NCI-H2227 treated with DMSO at 0.1 percent for 48 hours (cell line): ENCODE data around the gene ADM.
A peak's percentile ranks its signal among the peaks of the same experiment; 100 is the strongest.

Experiments
- DNase-seq: peaks from one replicate; lab custom pipeline; 2025; lab: John Stamatoyannopoulos, UW

Gene ADM

GRCh38 chr11:10291801-10292638 is 12.9 kb upstream of the ADM start:
- DNase-seq, result no peak

GRCh38 chr11:10293423-10294289 is 11.2 kb upstream of the ADM start, which contains the start of gene SBF2:
Gene SBF2, minus strand, starts transcription at chr11:10294219. Its CDS starts 150 bp downstream, at chr11:10294069.
- DNase-seq, result peak; percentile 73

DNA sequence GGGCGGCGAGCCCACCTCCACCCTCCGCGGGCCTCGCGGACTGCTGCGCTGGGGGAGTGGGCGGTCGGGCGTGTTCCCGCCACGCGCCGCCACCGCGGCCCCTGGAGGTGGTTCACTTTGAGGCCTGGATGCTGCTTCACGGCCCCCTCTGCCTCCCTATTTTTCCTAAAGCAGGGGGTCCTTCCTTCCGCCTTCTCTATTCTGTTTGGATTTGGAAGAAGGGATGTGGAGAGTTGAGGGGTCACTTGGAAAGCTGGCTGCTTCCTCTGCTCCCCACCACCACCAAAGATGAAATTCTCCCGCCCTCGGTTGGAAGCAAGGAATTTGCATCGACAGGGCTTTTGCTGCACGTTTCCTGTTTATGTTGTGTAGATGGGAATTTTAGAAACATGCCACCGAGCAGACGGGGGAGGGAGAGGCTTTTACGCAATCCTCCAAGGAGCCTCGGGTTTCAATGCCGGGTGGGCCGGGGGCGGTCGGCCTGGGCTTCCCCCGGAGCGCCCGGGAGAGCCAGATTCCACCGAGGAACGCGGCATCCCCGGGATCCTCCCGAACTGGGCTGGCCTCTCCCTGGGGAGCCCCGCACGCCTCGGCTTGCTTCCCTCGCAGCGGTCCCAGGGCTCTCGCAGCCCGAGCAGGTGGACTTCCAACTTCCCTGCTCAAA is 10.5 kb upstream of the ADM start:
- no peak for DNase-seq

GRCh38 chr11:10295064-10295901 is 9.6 kb upstream of the ADM start:
- DNase-seq, result no peak

DNA sequence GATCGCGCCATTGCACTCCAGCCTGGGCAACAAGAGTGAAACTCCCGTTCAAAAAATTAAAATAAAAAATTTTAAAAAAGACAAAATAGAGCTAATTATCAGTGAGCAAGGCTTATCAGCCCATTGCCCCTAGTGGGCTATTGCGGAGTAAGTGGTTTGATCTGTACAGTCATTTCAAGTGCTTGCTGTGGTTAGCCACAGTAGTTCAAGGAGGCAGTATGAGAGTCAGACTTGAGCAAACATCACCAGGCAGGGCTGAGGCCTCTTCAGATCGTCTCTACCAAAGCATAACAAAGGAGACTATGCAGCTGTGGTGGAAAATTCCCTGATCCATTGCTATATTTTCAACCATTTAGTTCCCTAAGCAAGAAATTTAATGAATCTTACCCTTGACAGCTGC is 6.5 kb upstream of the ADM start:
- DNase-seq, result no peak

DNA sequence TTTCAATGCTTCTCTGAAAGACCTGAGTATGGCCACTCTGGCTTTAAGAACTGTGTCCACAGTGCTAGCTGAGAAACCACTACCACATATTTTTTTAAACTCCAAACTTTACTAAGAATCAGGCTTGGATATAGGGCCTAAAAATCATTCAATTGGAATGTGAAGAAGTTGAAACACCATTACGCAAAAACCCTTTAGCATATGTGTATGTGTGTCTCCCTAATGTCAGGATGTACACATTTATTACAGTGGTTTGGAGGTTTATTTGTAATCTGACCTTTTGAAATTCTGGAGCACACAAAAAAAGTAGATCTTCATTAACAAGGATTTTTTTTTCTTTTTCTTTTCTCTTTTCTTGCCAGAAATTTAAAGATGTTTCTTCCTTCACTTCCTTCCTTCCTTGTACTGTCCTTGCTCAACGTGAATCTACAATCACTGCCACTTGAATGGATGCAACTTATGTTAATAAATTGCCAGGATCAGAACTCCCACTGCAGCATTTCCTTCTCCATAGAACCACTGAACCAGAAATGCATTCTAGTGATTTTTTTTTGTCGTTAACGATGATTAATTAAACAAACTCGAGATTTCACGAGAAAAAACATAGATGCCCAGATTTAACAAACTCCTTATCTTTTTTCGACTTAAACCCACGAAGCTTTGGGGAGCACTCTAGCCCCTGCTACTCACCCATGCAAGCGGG is 3.1 kb upstream of the ADM start:
- DNase-seq, result no peak

GRCh38 chr11:10302359-10302743 is 2.5 kb upstream of the ADM start:
- DNase-seq, result no peak

GRCh38 chr11:10302744-10303557 is 1.9 kb upstream of the ADM start:
- peak; percentile 23 for DNase-seq

- no peak for DNase-seq
Measured at GRCh38 chr11:10303558-10304363, 1.1 kb upstream of the ADM start.

DNA sequence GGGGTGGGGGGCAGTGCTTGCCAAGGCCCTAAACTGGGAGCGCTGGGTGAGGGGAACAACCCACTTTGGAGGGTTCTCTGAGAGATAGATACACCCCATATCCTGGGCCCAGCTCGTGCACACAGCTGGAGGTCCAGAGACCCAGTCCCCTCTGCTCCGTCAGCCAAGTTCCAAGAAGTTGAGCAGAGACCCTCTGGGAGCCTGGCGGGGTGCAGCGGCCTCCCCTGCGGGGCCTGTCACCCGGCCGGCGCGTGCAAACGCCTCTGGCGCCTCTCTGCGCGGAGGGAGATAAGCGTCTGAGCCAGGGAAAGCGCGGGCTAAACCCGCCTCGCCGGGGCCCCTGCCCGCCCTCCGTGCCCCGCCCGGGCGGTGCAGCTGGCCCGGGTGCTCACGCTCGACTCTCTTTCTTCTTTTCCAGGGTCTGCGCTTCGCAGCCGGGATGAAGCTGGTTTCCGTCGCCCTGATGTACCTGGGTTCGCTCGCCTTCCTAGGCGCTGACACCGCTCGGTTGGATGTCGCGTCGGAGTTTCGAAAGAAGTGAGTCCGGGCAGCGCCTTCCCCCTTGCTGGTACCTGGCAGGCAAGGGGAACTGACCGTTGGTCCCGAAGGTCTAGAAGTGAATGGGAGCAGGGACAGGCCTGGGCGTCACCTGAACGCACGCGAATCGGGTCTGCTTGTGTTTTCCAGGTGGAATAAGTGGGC is 540 bp downstream of the ADM start:
- DNase-seq, result no peak

DNA sequence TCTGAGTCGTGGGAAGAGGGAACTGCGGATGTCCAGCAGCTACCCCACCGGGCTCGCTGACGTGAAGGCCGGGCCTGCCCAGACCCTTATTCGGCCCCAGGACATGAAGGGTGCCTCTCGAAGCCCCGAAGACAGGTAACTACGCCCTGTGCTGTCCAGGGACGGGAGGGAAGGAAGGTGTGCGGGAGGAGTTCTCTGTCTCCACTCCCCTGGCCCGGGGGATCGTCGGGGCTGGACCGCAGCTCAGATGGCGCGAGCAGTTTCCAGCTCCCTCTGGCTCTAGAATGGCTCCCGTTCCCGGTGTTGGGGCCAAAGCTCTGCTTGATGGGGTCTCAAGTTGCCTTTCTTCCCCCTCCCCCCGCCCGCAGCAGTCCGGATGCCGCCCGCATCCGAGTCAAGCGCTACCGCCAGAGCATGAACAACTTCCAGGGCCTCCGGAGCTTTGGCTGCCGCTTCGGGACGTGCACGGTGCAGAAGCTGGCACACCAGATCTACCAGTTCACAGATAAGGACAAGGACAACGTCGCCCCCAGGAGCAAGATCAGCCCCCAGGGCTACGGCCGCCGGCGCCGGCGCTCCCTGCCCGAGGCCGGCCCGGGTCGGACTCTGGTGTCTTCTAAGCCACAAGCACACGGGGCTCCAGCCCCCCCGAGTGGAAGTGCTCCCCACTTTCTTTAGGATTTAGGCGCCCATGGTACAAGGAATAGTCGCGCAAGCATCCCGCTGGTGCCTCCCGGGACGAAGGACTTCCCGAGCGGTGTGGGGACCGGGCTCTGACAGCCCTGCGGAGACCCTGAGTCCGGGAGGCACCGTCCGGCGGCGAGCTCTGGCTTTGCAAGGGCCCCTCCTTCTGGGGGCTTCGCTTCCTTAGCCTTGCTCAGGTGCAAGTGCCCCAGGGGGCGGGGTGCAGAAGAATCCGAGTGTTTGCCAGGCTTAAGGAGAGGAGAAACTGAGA is 1.4 kb downstream of the ADM start:
- no peak for DNase-seq

DNA sequence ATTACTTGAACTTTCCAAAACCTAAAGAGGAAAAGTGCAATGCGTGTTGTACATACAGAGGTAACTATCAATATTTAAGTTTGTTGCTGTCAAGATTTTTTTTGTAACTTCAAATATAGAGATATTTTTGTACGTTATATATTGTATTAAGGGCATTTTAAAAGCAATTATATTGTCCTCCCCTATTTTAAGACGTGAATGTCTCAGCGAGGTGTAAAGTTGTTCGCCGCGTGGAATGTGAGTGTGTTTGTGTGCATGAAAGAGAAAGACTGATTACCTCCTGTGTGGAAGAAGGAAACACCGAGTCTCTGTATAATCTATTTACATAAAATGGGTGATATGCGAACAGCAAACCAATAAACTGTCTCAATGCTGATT is 2.1 kb downstream of the ADM start:
- no peak for DNase-seq

- peak; percentile 58 for DNase-seq
Measured at GRCh38 chr11:10307400-10308200, 2.7 kb downstream of the ADM start.

DNA sequence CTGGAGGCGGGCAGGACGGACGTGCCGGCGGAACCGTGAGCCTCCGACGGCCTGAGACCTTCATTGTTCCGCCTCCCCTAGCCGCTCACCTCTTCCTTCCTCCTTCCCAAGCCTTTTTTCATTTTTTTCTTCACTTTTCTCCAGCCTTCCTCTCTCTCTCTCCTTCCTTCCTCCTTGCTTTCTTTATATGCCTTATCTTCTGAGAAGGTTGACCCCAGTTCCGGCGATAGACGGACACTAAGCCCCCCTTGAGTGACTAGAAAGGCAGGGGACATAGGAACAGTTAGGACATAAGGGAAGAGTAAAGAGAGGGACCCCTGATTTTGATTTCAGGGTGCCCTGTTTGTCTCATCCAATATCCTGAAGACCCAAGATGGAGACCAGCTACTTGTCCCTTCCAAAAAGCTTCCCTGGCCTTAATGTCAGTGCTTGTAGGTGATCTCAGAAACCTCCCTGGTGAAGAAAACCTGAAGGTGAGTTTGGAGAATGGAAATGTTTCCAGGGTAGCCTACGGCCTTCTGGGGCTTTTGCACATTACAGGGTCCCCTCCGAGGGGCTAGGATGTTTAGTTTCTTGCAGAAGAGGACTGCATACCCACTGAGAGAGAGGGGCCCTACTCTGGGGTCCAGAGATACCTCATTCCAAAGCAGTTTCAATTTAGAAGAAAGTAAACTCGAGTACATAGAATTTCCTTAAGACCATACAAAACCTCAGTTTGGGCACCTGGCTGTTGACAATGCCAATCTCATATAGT is 3.5 kb downstream of the ADM start:
- no peak for DNase-seq

DNA sequence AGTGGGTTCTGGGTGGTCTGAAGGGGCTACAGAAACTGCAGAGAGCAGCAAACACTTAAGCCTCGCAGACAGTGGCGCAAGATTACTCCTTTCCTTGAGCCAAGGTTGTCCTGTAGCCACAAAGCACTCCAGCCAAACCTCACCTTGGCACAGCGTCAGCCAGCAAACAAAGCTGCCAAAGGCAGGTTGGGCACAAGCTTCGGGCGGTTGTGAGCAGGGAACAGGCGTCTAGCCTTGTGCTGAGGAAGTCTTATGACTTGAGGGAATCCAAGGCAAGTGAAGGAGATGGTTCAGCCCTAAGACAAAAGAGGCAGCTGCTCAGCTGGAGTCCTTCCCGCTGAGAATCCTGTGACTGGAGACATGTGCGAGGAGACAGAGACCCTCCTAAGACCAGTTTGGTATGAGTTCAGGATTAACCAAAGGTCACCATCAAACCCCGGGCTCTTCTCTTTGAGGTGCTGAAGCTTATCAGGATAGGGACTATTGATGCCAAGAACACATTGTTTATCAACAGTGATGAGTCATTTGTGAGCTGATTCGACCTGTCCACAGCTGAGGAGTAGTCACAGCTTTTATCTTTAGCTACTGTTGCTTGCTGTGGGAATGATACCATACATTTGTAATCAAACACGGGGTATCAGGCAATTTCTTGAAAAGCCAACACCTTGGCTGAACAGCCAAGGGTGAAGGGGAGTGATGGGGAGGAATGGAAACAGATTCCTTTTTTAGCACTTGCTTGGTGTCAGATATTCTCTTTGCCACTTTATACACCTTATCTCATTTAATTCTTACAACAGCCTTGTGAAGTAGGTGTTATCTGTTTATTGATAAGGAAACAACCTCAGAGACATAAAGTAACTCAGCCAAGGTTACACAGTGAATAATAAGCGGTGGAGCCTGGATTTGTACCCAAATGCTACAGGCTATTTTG is 4.6 kb downstream of the ADM start:
- no peak for DNase-seq
